Effector memory CD4-positive, alpha-beta T cell (primary cell): ENCODE measurements around the gene HOXA9.

Experiments
- DNase-seq, 3 donors: peaks; one replicate each; pipeline ENCODE4 v3.0.0-alpha.2; 2020
- H3K27ac ChIP-seq: 2 replicates; pipeline ENCODE4 v1.7.0; 2013; ENCODE audit warnings: mild to moderate bottlenecking, low read length, moderate library complexity; ENCODE audit not compliant: insufficient read depth, poor library complexity, severe bottlenecking
- H3K27me3 ChIP-seq: replicated peaks from 2 replicates; pipeline ENCODE4 v1.7.0; 2013; ENCODE audit warnings: mild to moderate bottlenecking, low read length; ENCODE audit not compliant: insufficient read depth, control insufficient read depth, poor library complexity, severe bottlenecking
- H3K36me3 ChIP-seq: 2 replicates; pipeline ENCODE4 v1.7.0; 2013; ENCODE audit warnings: mild to moderate bottlenecking, low read length, moderate library complexity; ENCODE audit not compliant: control insufficient read depth, insufficient read depth
- H3K4me1 ChIP-seq: 2 replicates; pipeline ENCODE4 v1.7.0; 2013; ENCODE audit warnings: low read length, mild to moderate bottlenecking; ENCODE audit not compliant: control insufficient read depth, insufficient read depth, poor library complexity, severe bottlenecking
- H3K4me3 ChIP-seq: 2 replicates; pipeline ENCODE4 v1.7.0; 2013; ENCODE audit warnings: low read length, low read depth, mild to moderate bottlenecking; ENCODE audit not compliant: insufficient read depth, poor library complexity, severe bottlenecking
- H3K9me3 ChIP-seq: 2 replicates; pipeline ENCODE4 v1.7.0; 2013; ENCODE audit warnings: mild to moderate bottlenecking, low read length, moderate library complexity; ENCODE audit not compliant: control insufficient read depth

Gene HOXA9

GRCh38 chr7:27151341-27151930, 13.9 kb downstream of the HOXA9 start:
- H3K9me3 ChIP-seq: no peaks in the 10 kb centered on the region
- H3K4me3 ChIP-seq: peak overlapping the region; percentile 48
- no peak overlapping the region for H3K27ac ChIP-seq
- peaks cover 92% of the 10 kb centered on the region for H3K27me3 ChIP-seq
- H3K36me3 ChIP-seq: no peaks in the 10 kb centered on the region
- no peak for DNase-seq
- H3K4me1 ChIP-seq: peaks cover 45% of the 10 kb centered on the region

GRCh38 chr7:27150568-27151340, 14.6 kb downstream of the HOXA9 start:
- peak overlapping the region; percentile 48 for H3K4me3 ChIP-seq
- H3K27ac ChIP-seq: no peak overlapping the region
- peaks cover 38% of the 10 kb centered on the region for H3K4me1 ChIP-seq

GRCh38 chr7:27149842-27150567, 15.3 kb downstream of the HOXA9 start:
- H3K36me3 ChIP-seq: no peaks in the 10 kb centered on the region
- no peak overlapping the region for H3K27ac ChIP-seq
- no peaks in the 10 kb centered on the region for H3K9me3 ChIP-seq
- H3K4me1 ChIP-seq: peaks cover 31% of the 10 kb centered on the region
- H3K27me3 ChIP-seq: peaks cover 78% of the 10 kb centered on the region
- no peak overlapping the region for H3K4me3 ChIP-seq
- DNase-seq: no peak

More at GRCh38 chr7:27150568-27151340, 14.6 kb downstream of the HOXA9 start:
- Histone ChIP-seq H3K27me3 (peaks cover 85% of the 10 kb centered on the region), H3K36me3 (no peaks in the 10 kb centered on the region), H3K9me3 (no peaks in the 10 kb centered on the region)
- DNase-seq: peak; percentile 42 to 48 (median 43)

GRCh38 chr7:27148756-27149641, 16.3 kb downstream of the HOXA9 start:
- H3K4me1 ChIP-seq: peaks cover 25% of the 10 kb centered on the region
- no peak overlapping the region for H3K4me3 ChIP-seq
- H3K27ac ChIP-seq: no peak overlapping the region
- H3K9me3 ChIP-seq: no peaks in the 10 kb centered on the region
- no peaks in the 10 kb centered on the region for H3K36me3 ChIP-seq
- peaks cover 71% of the 10 kb centered on the region for H3K27me3 ChIP-seq
- no peak for DNase-seq

GRCh38 chr7:27148031-27148755, 17.1 kb downstream of the HOXA9 start:
- Histone ChIP-seq H3K4me3 (no peak overlapping the region), H3K36me3 (no peaks in the 10 kb centered on the region), H3K9me3 (no peaks in the 10 kb centered on the region), H3K27ac (no peak overlapping the region), H3K27me3 (peaks cover 66% of the 10 kb centered on the region), H3K4me1 (peaks cover 25% of the 10 kb centered on the region)
- DNase-seq: no peak

GRCh38 chr7:27147199-27148030, 17.9 kb downstream of the HOXA9 start, which contains the start of gene HOXA6:
Gene HOXA6, minus strand, starts transcription at chr7:27147774. Its CDS starts 25 bp downstream, at chr7:27147749.
- Histone ChIP-seq H3K27me3 (peaks cover 64% of the 10 kb centered on the region), H3K4me1 (peaks cover 25% of the 10 kb centered on the region), H3K36me3 (no peaks in the 10 kb centered on the region)

GRCh38 chr7:27146491-27147198, 18.7 kb downstream of the HOXA9 start:
- Histone ChIP-seq H3K36me3 (no peaks in the 10 kb centered on the region), H3K4me1 (peaks cover 19% of the 10 kb centered on the region), H3K9me3 (no peaks in the 10 kb centered on the region), H3K27me3 (peaks cover 56% of the 10 kb centered on the region), H3K4me3 (no peak overlapping the region), H3K27ac (no peak overlapping the region)
- no peak for DNase-seq

More at GRCh38 chr7:27147199-27148030, 17.9 kb downstream of the HOXA9 start, which contains the start of gene HOXA6:
- no peak within 1 kb of the TSS for H3K27ac ChIP-seq
- H3K9me3 ChIP-seq: no peaks in the 10 kb centered on the region
- no peak within 1 kb of the TSS for H3K4me3 ChIP-seq
- no peak for DNase-seq

- H3K4me3 ChIP-seq: no peak overlapping the region
- H3K27me3 ChIP-seq: peaks cover 49% of the 10 kb centered on the region
- H3K4me1 ChIP-seq: peaks cover 12% of the 10 kb centered on the region
- H3K27ac ChIP-seq: no peak overlapping the region
- H3K9me3 ChIP-seq: no peaks in the 10 kb centered on the region
- no peaks in the 10 kb centered on the region for H3K36me3 ChIP-seq
- DNase-seq: no peak
Observed at GRCh38 chr7:27145914-27146412, 19.4 kb downstream of the HOXA9 start.
